Cardiac muscle cell (in vitro differentiated cells and primary cell): ENCODE data around the gene KLHL9. TPM values are rescaled to one million over a fixed set of nuclear protein-coding genes. Genes with fewer than 3 reads are reported as not detected.
"Not testable (repeated sequence)": the region's sequence is repeated elsewhere in the genome, so short reads cannot be mapped to it uniquely, and the experiment has no call there.

Experiments used
- DNase-seq, 2 donors: peaks; one replicate each; pipeline versions ENCODE4 v3.0.0 to v3.0.0-alpha.2; 2010 to 2017; ENCODE audit warnings: low read depth in 1 of 2, low spot score in 1 of 2
- H3K27ac ChIP-seq: fragments of 200-600 bp; sonication (generic); 2 replicates; pipeline ENCODE4 v1.5.1; 2016
- H3K27me3 ChIP-seq: fragments of 200-600 bp; sonication (generic); 2 replicates; pipeline ENCODE4 v1.6.0; 2016; ENCODE audit warnings: control low read depth
- H3K36me3 ChIP-seq: fragments of 200-600 bp; sonication (generic); 2 replicates; pipeline ENCODE4 v1.5.1; 2016; ENCODE audit warnings: control low read depth
- H3K4me1 ChIP-seq: fragments of 200-600 bp; sonication (generic); 2 replicates; pipeline ENCODE4 v1.8.1; 2017; ENCODE audit warnings: low read depth, mild to moderate bottlenecking, mixed run types
- H3K4me3 ChIP-seq: fragments of 200-600 bp; sonication (generic); 2 replicates; pipeline ENCODE4 v1.5.1; 2016; ENCODE audit warnings: mild to moderate bottlenecking
- H3K9me3 ChIP-seq: fragments of 200-600 bp; sonication (generic); 2 replicates; pipeline ENCODE4 v1.5.1; 2017; ENCODE audit warnings: low read depth, mild to moderate bottlenecking, control low read depth
- polyA plus RNA-seq: library from polyadenylated mRNA; unstranded; fragments of >200 nt; fragmentation: Nextera tagmentation; extraction: Ambion mirVana; gene quantifications from 2 replicates; pipeline ENCODE4 v1.2.1, GENCODE V29; 2016
- total RNA-seq: library from RNA; depleted of rRNA; stranded (reverse); fragments of >200 nt; gene quantifications from 2 replicates; pipeline ENCODE4 v1.2.3, GENCODE V29; 2016
- TF ChIP-seq, protein P1 (sequence below): IDR thresholded peaks from 2 replicates; pipeline ENCODE4 v1.5.1; 2012; ENCODE audit warnings: low read depth, mild to moderate bottlenecking, low read length

Gene KLHL9, protein sequence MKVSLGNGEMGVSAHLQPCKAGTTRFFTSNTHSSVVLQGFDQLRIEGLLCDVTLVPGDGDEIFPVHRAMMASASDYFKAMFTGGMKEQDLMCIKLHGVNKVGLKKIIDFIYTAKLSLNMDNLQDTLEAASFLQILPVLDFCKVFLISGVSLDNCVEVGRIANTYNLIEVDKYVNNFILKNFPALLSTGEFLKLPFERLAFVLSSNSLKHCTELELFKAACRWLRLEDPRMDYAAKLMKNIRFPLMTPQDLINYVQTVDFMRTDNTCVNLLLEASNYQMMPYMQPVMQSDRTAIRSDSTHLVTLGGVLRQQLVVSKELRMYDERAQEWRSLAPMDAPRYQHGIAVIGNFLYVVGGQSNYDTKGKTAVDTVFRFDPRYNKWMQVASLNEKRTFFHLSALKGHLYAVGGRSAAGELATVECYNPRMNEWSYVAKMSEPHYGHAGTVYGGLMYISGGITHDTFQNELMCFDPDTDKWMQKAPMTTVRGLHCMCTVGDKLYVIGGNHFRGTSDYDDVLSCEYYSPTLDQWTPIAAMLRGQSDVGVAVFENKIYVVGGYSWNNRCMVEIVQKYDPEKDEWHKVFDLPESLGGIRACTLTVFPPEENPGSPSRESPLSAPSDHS
- total RNA-seq (22.6 and 23.1 TPM in 2 replicates), polyA plus RNA-seq (15.8 and 26.3 TPM in 2 replicates)

DNA sequence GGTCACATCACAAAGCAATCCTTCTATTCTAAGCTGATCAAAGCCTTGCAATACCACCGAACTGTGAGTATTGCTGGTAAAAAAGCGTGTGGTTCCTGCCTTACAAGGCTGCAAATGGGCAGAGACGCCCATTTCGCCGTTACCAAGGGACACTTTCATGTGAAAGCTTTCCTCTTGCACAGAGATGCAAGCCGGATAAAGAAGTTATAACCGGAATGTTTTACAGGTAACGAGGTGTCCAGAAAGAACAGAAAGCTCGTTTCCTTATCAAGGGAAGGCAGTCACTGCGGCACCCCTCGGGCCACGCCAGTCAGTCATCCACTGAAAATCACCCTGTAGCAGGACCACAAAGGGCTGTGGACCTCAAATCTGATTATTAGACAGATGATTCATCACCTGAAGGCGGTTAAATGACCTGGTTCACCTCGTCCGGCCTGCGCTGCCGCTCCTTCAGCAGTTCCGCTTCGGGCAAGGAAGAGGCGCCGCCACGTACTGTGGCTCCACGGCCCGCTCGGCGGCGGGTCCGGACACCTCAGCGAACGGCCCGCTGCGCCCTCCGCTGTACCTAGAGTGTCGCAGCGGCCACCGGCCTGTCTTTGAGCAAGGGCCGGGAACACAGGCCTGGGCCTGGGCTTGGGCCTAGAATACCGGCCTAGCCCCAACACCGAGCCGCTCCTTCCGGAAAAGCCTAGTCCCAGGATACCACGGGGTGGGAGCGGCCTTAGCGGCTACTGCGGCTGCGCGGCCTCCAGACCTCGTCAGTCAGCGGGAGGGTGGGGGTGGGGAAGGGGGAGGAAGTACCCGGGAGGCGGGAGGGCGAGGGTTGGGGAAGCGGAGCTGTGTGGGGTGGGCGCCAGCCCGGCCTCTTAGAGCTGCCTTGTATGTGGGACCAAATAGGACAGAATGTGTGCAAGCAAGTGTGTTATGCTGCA lies at the start of gene KLHL9:
KLHL9 (minus strand) TSS at position 704 of the 932 bp plus-strand sequence; CDS start at position 159, 545 bp downstream.
- peak; percentile 93 to 95 for DNase-seq
- Histone ChIP-seq H3K27me3 (no peaks in the 10 kb centered on the region), H3K36me3 (peaks cover 2% of the 10 kb centered on the region), H3K4me3 (peak within 1 kb of the TSS; percentile 50), H3K4me1 (peaks cover 28% of the 10 kb centered on the region), H3K9me3 (no peaks in the 10 kb centered on the region), H3K27ac (peak within 1 kb of the TSS; percentile 94)
- TF ChIP-seq, protein P1, sequence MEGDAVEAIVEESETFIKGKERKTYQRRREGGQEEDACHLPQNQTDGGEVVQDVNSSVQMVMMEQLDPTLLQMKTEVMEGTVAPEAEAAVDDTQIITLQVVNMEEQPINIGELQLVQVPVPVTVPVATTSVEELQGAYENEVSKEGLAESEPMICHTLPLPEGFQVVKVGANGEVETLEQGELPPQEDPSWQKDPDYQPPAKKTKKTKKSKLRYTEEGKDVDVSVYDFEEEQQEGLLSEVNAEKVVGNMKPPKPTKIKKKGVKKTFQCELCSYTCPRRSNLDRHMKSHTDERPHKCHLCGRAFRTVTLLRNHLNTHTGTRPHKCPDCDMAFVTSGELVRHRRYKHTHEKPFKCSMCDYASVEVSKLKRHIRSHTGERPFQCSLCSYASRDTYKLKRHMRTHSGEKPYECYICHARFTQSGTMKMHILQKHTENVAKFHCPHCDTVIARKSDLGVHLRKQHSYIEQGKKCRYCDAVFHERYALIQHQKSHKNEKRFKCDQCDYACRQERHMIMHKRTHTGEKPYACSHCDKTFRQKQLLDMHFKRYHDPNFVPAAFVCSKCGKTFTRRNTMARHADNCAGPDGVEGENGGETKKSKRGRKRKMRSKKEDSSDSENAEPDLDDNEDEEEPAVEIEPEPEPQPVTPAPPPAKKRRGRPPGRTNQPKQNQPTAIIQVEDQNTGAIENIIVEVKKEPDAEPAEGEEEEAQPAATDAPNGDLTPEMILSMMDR, result no peak

DNA sequence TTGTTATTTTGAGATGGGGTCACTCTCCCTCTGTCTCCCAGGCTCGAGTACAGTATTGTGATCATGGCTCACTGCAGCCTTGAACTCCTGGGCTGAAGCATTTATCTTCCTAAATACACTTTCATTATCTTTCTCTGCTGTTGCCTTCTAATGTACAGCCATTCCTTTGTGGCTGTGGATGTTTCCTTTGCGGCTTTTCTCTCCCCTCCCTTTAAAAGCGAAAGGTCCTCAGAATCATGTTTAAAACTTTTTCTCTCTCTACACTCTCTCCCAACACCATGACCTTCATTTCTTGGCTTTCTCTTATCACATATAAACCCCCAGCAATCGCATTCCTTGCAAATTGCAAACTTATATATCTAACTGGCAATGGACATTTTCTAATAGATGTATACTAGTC lies 48.4 kb upstream of the KLHL9 start:
- H3K4me3 ChIP-seq, result no peak overlapping the region
- TF ChIP-seq, protein P1, result no peak
- no peaks in the 10 kb centered on the region for H3K4me1 ChIP-seq

DNA sequence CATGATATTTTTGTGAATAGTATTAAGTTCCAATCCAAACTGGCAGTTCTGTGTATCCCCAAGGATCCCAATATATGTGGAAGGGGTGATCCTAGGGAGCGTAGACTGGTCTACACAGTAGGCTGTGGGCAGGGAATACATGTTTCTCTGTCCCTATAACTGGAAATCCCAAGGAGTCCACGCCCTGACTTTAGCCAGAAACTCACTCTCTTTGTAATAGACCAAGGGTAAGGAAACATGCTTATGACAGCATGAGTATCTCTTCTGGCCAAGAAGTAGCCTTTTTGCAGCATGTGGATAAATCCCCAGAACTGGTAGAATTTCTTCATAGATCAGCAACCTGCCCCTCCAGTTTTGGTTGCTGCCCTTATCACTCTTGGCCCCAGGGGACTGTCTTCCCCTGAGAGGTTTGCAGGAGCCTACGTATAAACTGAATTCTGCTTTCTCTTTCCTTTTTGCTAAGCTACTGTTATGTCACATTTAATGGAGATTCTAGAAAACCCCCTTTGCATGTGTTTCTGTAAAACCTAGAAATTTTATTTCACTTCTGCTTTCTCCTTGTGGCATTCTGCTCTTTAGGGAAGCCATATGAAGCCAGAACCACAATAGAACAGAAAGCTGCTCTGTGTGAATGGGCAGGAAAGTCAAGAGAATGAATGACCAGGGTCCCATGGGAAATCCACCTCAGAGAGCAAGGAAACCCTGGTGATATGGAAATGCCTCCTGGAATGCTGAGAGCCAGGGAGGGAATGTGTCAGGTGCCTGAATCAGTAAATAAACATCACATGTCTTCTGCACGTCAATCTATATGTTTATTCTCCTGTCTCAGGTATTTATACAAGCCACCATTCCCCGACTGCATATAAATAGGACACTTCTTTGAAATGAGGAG lies 46.5 kb upstream of the KLHL9 start:
- no peak overlapping the region for H3K27ac ChIP-seq
- H3K4me1 ChIP-seq, result no peaks in the 10 kb centered on the region
- peaks cover 3% of the 10 kb centered on the region for H3K27me3 ChIP-seq
- no peak for DNase-seq
- no peaks in the 10 kb centered on the region for H3K36me3 ChIP-seq
- H3K9me3 ChIP-seq, result no peaks in the 10 kb centered on the region
- TF ChIP-seq, protein P1, result no peak
- H3K4me3 ChIP-seq, result no peak overlapping the region

More for the DNA sequence above, 48.4 kb upstream of the KLHL9 start:
- no peak for DNase-seq
- Histone ChIP-seq H3K27me3 (peaks cover 3% of the 10 kb centered on the region), H3K36me3 (no peaks in the 10 kb centered on the region), H3K9me3 (no peaks in the 10 kb centered on the region), H3K27ac (no peak overlapping the region)

DNA sequence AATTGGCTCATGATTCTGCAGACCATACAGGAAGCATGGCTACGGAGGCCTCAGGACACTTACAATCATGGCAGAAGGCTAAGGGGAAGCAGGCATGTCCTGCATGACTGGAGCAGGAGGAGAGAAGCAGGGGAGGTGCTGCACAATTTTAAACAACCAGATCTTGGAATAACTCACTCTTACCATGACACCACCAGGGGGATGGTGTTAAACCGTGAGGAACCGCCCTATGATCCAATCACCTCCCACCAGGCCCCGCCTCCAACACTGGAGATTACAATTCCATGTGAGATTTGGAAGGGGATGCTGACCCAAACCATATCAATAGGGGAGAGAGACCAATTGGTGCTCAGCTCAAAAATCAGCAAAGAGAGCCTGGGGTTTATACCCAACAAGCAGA lies 36.3 kb upstream of the KLHL9 start:
- not testable (repeated sequence) for H3K36me3 ChIP-seq, DNase-seq, H3K27me3 ChIP-seq, H3K9me3 ChIP-seq, H3K27ac ChIP-seq, H3K4me1 ChIP-seq, H3K4me3 ChIP-seq

DNA sequence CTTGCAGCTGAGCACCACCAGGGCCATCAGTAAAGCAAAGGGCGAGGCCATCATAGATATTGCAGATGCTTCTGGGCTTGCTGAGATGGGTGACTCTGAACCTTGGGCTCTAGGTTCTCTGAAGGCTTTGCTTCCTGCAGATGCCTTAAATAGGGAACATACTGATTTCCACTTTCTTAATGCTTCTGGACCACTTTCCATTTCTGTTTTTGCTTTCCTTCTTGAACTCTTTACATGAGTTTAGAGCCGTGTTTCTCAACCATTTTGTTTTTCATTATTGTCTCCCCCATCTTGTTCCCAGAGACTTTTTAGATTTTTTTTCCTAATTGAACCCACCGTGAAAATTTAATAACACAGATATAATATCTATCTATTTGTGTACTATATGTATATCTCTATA lies 32.8 kb upstream of the KLHL9 start, which contains the start of gene IFNA13:
IFNA13 (minus strand) TSS at position 101 of the 400 bp plus-strand sequence; CDS start at position 54, 47 bp downstream.
- Histone ChIP-seq H3K4me3 (no peak within 1 kb of the TSS), H3K36me3 (no peaks in the 10 kb centered on the region), H3K27ac (no peak within 1 kb of the TSS)

DNA sequence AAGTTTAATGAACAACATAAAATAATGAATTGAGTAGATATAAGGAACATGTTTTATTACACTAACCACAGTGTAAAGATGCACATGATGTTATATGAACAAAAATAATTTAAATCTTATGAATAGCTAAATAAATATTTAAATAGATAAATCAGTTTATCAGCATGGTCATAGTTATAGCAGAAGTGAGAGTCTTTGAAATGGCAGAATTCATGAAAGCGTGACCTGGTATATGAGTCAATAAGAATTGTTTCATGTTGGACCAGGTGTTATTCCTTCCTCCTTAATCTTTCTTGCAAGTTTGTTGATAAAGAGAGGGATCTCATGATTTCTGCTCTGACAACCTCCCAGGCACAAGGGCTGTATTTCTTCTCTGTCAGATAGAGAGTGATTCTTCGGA lies 32.0 kb upstream of the KLHL9 start:
- H3K27ac ChIP-seq, H3K9me3 ChIP-seq, H3K4me1 ChIP-seq, H3K4me3 ChIP-seq, H3K27me3 ChIP-seq, DNase-seq, H3K36me3 ChIP-seq: not testable (repeated sequence)

More for the DNA sequence above, 32.8 kb upstream of the KLHL9 start, which contains the start of gene IFNA13:
- TF ChIP-seq, protein P1, result no peak
- Histone ChIP-seq H3K4me1 (no peaks in the 10 kb centered on the region), H3K27me3 (no peaks in the 10 kb centered on the region), H3K9me3 (no peaks in the 10 kb centered on the region)
- no peak for DNase-seq
